IPS DF 4.7 (cell line): Measurements from ENCODE around the gene NHERF2.

ENCODE experiments used
- DNase-seq: peaks from one replicate; pipeline ENCODE4 v3.0.0-alpha.2; 2013; ENCODE audit warnings: low spot score; ENCODE audit errors: extremely low read depth

The NHERF2 gene

GRCh38 chr16:1990351-1991134 lies 36.2 kb upstream of the NHERF2 start:
- DNase-seq: no peak

GRCh38 chr16:1991135-1991551 lies 35.6 kb upstream of the NHERF2 start:
- DNase-seq: no peak

GRCh38 chr16:1991588-1991947 lies 35.1 kb upstream of the NHERF2 start:
- DNase-seq: no peak

- no peak for DNase-seq
These were observed 34.6 kb upstream of the NHERF2 start for GRCh38 chr16:1991948-1992703.

GRCh38 chr16:1992704-1993317 lies 33.9 kb upstream of the NHERF2 start:
- no peak for DNase-seq

- no peak for DNase-seq
These were observed 33.0 kb upstream of the NHERF2 start for GRCh38 chr16:1993731-1994131.

- DNase-seq: no peak
These were observed 29.0 kb upstream of the NHERF2 start for GRCh38 chr16:1997494-1998359.

GRCh38 chr16:1998360-1998835 lies 28.3 kb upstream of the NHERF2 start:
- DNase-seq: no peak

- no peak for DNase-seq
These were observed 27.6 kb upstream of the NHERF2 start for GRCh38 chr16:1998852-1999801.

GRCh38 chr16:1999866-2000514 lies 26.7 kb upstream of the NHERF2 start:
- DNase-seq: no peak

GRCh38 chr16:2001035-2001434 lies 25.7 kb upstream of the NHERF2 start:
- no peak for DNase-seq

GRCh38 chr16:2001456-2002355 lies 25.0 kb upstream of the NHERF2 start:
- no peak for DNase-seq

- DNase-seq: no peak
These were observed 24.1 kb upstream of the NHERF2 start for GRCh38 chr16:2002406-2003230.

- no peak for DNase-seq
These were observed 23.4 kb upstream of the NHERF2 start for GRCh38 chr16:2003231-2003826.

- DNase-seq: no peak
These were observed 22.7 kb upstream of the NHERF2 start for GRCh38 chr16:2003827-2004641.

- DNase-seq: no peak
These were observed 21.7 kb upstream of the NHERF2 start for GRCh38 chr16:2004795-2005517.
